H9 (cell line): ENCODE measurements around the gene IGF2R. TPM values are rescaled to one million over a fixed set of nuclear protein-coding genes. Genes with fewer than 3 reads are reported as not detected.

Experiments used
- DNase-seq: peaks from one replicate; pipeline ENCODE4 v3.0.0-alpha.2; 2017
- H2AFZ ChIP-seq: one replicate; pipeline ENCODE4 v1.6.1; 2013; ENCODE audit warnings: mild to moderate bottlenecking, low read length, control low read depth, moderate library complexity
- H2AK5ac ChIP-seq: 2 replicates; pipeline ENCODE4 v1.6.1; 2013; ENCODE audit warnings: low read length, control low read depth, mixed read lengths; ENCODE audit not compliant: insufficient read length
- H2BK120ac ChIP-seq: one replicate; pipeline ENCODE4 v1.6.1; 2013; ENCODE audit warnings: low read depth, mild to moderate bottlenecking, low read length, control low read depth, inconsistent platforms; ENCODE audit not compliant: poor library complexity, severe bottlenecking
- H2BK12ac ChIP-seq: 2 replicates; pipeline ENCODE4 v1.6.1; 2013; ENCODE audit warnings: low read length, control low read depth, mixed read lengths, low read depth; ENCODE audit not compliant: insufficient read length
- H2BK15ac ChIP-seq: 2 replicates; pipeline ENCODE4 v1.6.1; 2013; ENCODE audit warnings: low read depth, low read length, control low read depth
- H2BK20ac ChIP-seq: one replicate; pipeline ENCODE4 v1.6.1; 2013; ENCODE audit warnings: low read depth, mild to moderate bottlenecking, low read length, control low read depth, inconsistent platforms; ENCODE audit not compliant: poor library complexity, severe bottlenecking
- H2BK5ac ChIP-seq: 2 replicates; pipeline ENCODE4 v1.6.1; 2013; ENCODE audit warnings: low read length, control low read depth, mixed read lengths; ENCODE audit not compliant: insufficient read length
- H3K14ac ChIP-seq: 2 replicates; pipeline ENCODE4 v1.6.1; 2013; ENCODE audit warnings: low read length, control low read depth; ENCODE audit not compliant: insufficient read depth
- H3K18ac ChIP-seq: 2 replicates; pipeline ENCODE4 v1.6.1; 2013; ENCODE audit warnings: low read depth, mild to moderate bottlenecking, mixed read lengths, low read length, control low read depth; ENCODE audit not compliant: insufficient read length
- H3K23ac ChIP-seq: 2 replicates; pipeline ENCODE4 v1.6.1; 2013; ENCODE audit warnings: low read length, control low read depth, mixed read lengths, low read depth; ENCODE audit not compliant: insufficient read length
- H3K23me2 ChIP-seq: 2 replicates; pipeline ENCODE4 v1.6.1; 2013; ENCODE audit warnings: low read depth, mild to moderate bottlenecking, mixed read lengths, low read length, control low read depth; ENCODE audit not compliant: insufficient read length, poor library complexity, severe bottlenecking
- H3K27ac ChIP-seq: 2 replicates; pipeline ENCODE4 v1.5.1; 2013; ENCODE audit warnings: low read length, control low read depth, mixed read lengths, low read depth; ENCODE audit not compliant: insufficient read length
- H3K27me3 ChIP-seq: 2 replicates; pipeline ENCODE4 v1.6.1; 2013; ENCODE audit warnings: low read length, control low read depth, inconsistent platforms; ENCODE audit not compliant: insufficient read depth
- H3K4ac ChIP-seq: 2 replicates; pipeline ENCODE4 v1.6.1; 2013; ENCODE audit warnings: low read depth, mild to moderate bottlenecking, control low read depth, inconsistent platforms, low read length, moderate library complexity
- H3K4me1 ChIP-seq: 2 replicates; pipeline ENCODE4 v1.6.1; 2013; ENCODE audit warnings: low read length, control low read depth, inconsistent platforms; ENCODE audit not compliant: insufficient read depth
- H3K4me2 ChIP-seq: 2 replicates; pipeline ENCODE4 v1.6.1; 2013; ENCODE audit warnings: low read length, control low read depth, mixed read lengths; ENCODE audit not compliant: insufficient read length, insufficient read depth
- H3K56ac ChIP-seq: 2 replicates; pipeline ENCODE4 v1.6.1; 2013; ENCODE audit warnings: low read depth, mild to moderate bottlenecking, mixed read lengths, low read length, control low read depth; ENCODE audit not compliant: insufficient read length
- H3K79me1 ChIP-seq: 2 replicates; pipeline ENCODE4 v1.6.1; 2013; ENCODE audit warnings: low read depth, mild to moderate bottlenecking, moderate library complexity, low read length, control low read depth, inconsistent platforms; ENCODE audit not compliant: insufficient read depth, poor library complexity, severe bottlenecking
- H3K79me2 ChIP-seq: 2 replicates; pipeline ENCODE4 v1.6.1; 2013; ENCODE audit warnings: low read length, control low read depth, inconsistent platforms; ENCODE audit not compliant: insufficient read depth
- H3K9ac ChIP-seq: 2 replicates; pipeline ENCODE4 v1.6.1; 2013; ENCODE audit warnings: low read length, control low read depth, mixed read lengths; ENCODE audit not compliant: insufficient read length; ENCODE audit errors: extremely low read depth
- H3K9me3 ChIP-seq: one replicate; pipeline ENCODE4 v1.6.1; 2013; ENCODE audit warnings: low read depth, low read length, inconsistent platforms; ENCODE audit not compliant: control insufficient read depth
- H3T11ph ChIP-seq: one replicate; pipeline ENCODE4 v1.6.1; 2013; ENCODE audit warnings: mild to moderate bottlenecking, low read length, control low read depth, inconsistent platforms
- H4K20me1 ChIP-seq: one replicate; pipeline ENCODE4 v1.6.1; 2013; ENCODE audit not compliant: control insufficient read depth, insufficient read length, insufficient read depth
- H4K5ac ChIP-seq: 2 replicates; pipeline ENCODE4 v1.6.1; 2013; ENCODE audit warnings: low read depth, mild to moderate bottlenecking, mixed read lengths, low read length, control low read depth; ENCODE audit not compliant: insufficient read length
- H4K8ac ChIP-seq: replicated peaks from 2 replicates; pipeline ENCODE4 v1.6.1; 2013; ENCODE audit warnings: low read length, control low read depth, mixed read lengths, low read depth; ENCODE audit not compliant: insufficient read length
- H4K91ac ChIP-seq: 2 replicates; pipeline ENCODE4 v1.6.1; 2013; ENCODE audit warnings: low read depth, mild to moderate bottlenecking, moderate library complexity, mixed read lengths, low read length, control low read depth; ENCODE audit not compliant: insufficient read length
- H3K27ac Mint-ChIP-seq, 3 experiments: 2 replicates in 2 of 3; 3 replicates in 1 of 3; pipeline ENCODE4 v1.8.0; 2020 to 2021; ENCODE audit warnings: mixed read lengths in 3 of 3, mild to moderate bottlenecking in 1 of 3, moderate library complexity in 1 of 3
- H3K27me3 Mint-ChIP-seq: 2 replicates; pipeline ENCODE4 v1.8.0; 2021; ENCODE audit warnings: low read depth, mild to moderate bottlenecking, moderate library complexity, mixed read lengths
- H3K36me3 Mint-ChIP-seq, 3 experiments: 2 replicates in 2 of 3; 3 replicates in 1 of 3; pipeline ENCODE4 v1.8.0; 2020 to 2021; ENCODE audit warnings: low read depth in 3 of 3, mixed read lengths in 3 of 3; ENCODE audit not compliant: insufficient read depth in 1 of 3
- H3K4me1 Mint-ChIP-seq, 2 experiments: 2 replicates each; pipeline ENCODE4 v1.8.0; 2020; ENCODE audit warnings: mixed read lengths in 2 of 2
- H3K4me3 Mint-ChIP-seq, 2 experiments: 2 replicates in 1 of 2; 3 replicates in 1 of 2; pipeline ENCODE4 v1.8.0; 2020 to 2021; ENCODE audit warnings: mild to moderate bottlenecking in 2 of 2, mixed read lengths in 2 of 2, moderate library complexity in 1 of 2
- H3K9me3 Mint-ChIP-seq, 2 experiments: 2 replicates in 1 of 2; 3 replicates in 1 of 2; pipeline ENCODE4 v1.8.0; 2020; ENCODE audit warnings: mild to moderate bottlenecking in 2 of 2, mixed read lengths in 2 of 2, moderate library complexity in 1 of 2
- CTCF ChIP-seq: fragments of 200-600 bp; sonication (generic); conservative IDR thresholded peaks from 3 replicates; pipeline ENCODE4 v1.8.0; 2021; ENCODE audit warnings: antibody characterized with exemption, mild to moderate bottlenecking
- WGBS: extraction: QIAGEN DNeasy Blood & Tissue Kit; methylation state at CpG from one replicate; pipeline ENCODE4 v1.1.7; 2013; ENCODE audit warnings: missing lambda C conversion rate, low lambda C conversion rate, mixed read lengths; ENCODE audit not compliant: insufficient read length; ENCODE audit errors: extremely low coverage; 5-methylcytosine and 5-hydroxymethylcytosine counted together
- total RNA-seq: library from RNA; stranded (reverse); gene quantifications from 2 replicates; pipeline ENCODE4 v1.2.1, GENCODE V29; 2021

IGF2R gene
- total RNA-seq, 1 experiment from 2014 or later, result 66.7 TPM

GRCh38 chr6:160022101-160022500 lies 53.2 kb downstream of the IGF2R start:
- H3K4me1 Mint-ChIP-seq, result no peaks in the 10 kb centered on the region
- WGBS, result no CpG with 5 or more reads among the region's 1 CpG

More at GRCh38 chr6:160022101-160022500, 53.2 kb downstream of the IGF2R start:
- Mint-ChIP-seq H3K4me3 (no peak overlapping the region), H3K36me3 (peaks cover 4 to 20% (median 13%) of the 10 kb centered on the region in 3 experiments), H3K27me3 (no peaks in the 10 kb centered on the region), H3K27ac (no peak overlapping the region), H3K9me3 (peaks cover 0 to 3% of the 10 kb centered on the region in 2 experiments; a peak in 1 of 5 replicates)
- no peak overlapping the region for H2BK120ac ChIP-seq
- H3K18ac ChIP-seq, result no peak overlapping the region
- no peaks in the 10 kb centered on the region for H3K79me1 ChIP-seq
- no peak overlapping the region for H3K14ac ChIP-seq
- no peak for DNase-seq
- no peak overlapping the region for H2BK5ac ChIP-seq
- H3K4me2 ChIP-seq, result no peak overlapping the region
- TF ChIP-seq CTCF, result no peak
- H3K4me1 ChIP-seq, result no peaks in the 10 kb centered on the region
- no peak overlapping the region for H3K4ac ChIP-seq
- H2AFZ ChIP-seq, result no peak overlapping the region
- no peaks in the 10 kb centered on the region for H4K20me1 ChIP-seq
- H2BK20ac ChIP-seq, result no peak overlapping the region
- H2BK12ac ChIP-seq, result no peak overlapping the region
- no peak overlapping the region for H2AK5ac ChIP-seq
- no peak overlapping the region for H3K56ac ChIP-seq
- no peak overlapping the region for H4K5ac ChIP-seq
- no peak overlapping the region for H2BK15ac ChIP-seq
- H4K8ac ChIP-seq, result no peak overlapping the region
- H3K9ac ChIP-seq, result no peak overlapping the region
- H4K91ac ChIP-seq, result no peak overlapping the region
- no peak overlapping the region for H3T11ph ChIP-seq
- no peaks in the 10 kb centered on the region for H3K27me3 ChIP-seq
- no peaks in the 10 kb centered on the region for H3K9me3 ChIP-seq
- no peak overlapping the region for H3K27ac ChIP-seq
- H3K23me2 ChIP-seq, result no peaks in the 10 kb centered on the region
- no peak overlapping the region for H3K23ac ChIP-seq
- no peaks in the 10 kb centered on the region for H3K79me2 ChIP-seq
